GM21423 (cell line): ENCODE measurements around the gene COG3.

Experiments
- ATAC-seq: cut with Tn5 transposase; IDR thresholded peaks from one replicate; pipeline ENCODE4 v1.9.1; 2021; ENCODE audit warnings: mild to moderate bottlenecking, moderate library complexity; ENCODE audit not compliant: unreplicated experiment

The COG3 gene

GRCh38 chr13:45445053-45445452 lies 19.7 kb upstream of the COG3 start:
- ATAC-seq, result no peak

- no peak for ATAC-seq
Measured at GRCh38 chr13:45446181-45446580, 18.6 kb upstream of the COG3 start.

- no peak for ATAC-seq
Measured at GRCh38 chr13:45447050-45447661, 17.6 kb upstream of the COG3 start.

GRCh38 chr13:45448965-45449559 lies 15.7 kb upstream of the COG3 start:
- ATAC-seq, result no peak

- no peak for ATAC-seq
Measured at GRCh38 chr13:45451282-45451681, 13.5 kb upstream of the COG3 start.

- no peak for ATAC-seq
Measured at GRCh38 chr13:45454204-45454603, 10.5 kb upstream of the COG3 start.

GRCh38 chr13:45456196-45456972 lies 8.4 kb upstream of the COG3 start:
- ATAC-seq, result no peak

- ATAC-seq, result no peak
Measured at GRCh38 chr13:45464141-45464686, 525 bp upstream of the COG3 start.

- no peak for ATAC-seq
Measured at GRCh38 chr13:45466359-45466758, 1.6 kb downstream of the COG3 start.

GRCh38 chr13:45468635-45469034 lies 3.9 kb downstream of the COG3 start:
- ATAC-seq, result no peak

GRCh38 chr13:45472171-45472705 lies 7.5 kb downstream of the COG3 start:
- no peak for ATAC-seq

- ATAC-seq, result no peak
Measured at GRCh38 chr13:45473627-45474026, 8.9 kb downstream of the COG3 start.

- ATAC-seq, result no peak
Measured at GRCh38 chr13:45474584-45475454, 10.1 kb downstream of the COG3 start.

- no peak for ATAC-seq
Measured at GRCh38 chr13:45479661-45480060, 14.9 kb downstream of the COG3 start.

GRCh38 chr13:45481688-45482087 lies 16.9 kb downstream of the COG3 start:
- no peak for ATAC-seq

- no peak for ATAC-seq
Measured at GRCh38 chr13:45482571-45483173, 17.9 kb downstream of the COG3 start.

- ATAC-seq, result no peak
Measured at GRCh38 chr13:45487604-45488003, 22.9 kb downstream of the COG3 start.

GRCh38 chr13:45490068-45490467 lies 25.3 kb downstream of the COG3 start:
- no peak for ATAC-seq

- ATAC-seq, result no peak
Measured at GRCh38 chr13:45492538-45492937, 27.8 kb downstream of the COG3 start.

- no peak for ATAC-seq
Measured at GRCh38 chr13:45496942-45497341, 32.2 kb downstream of the COG3 start.
